GM12878 (cell line): ENCODE data around the gene ARRDC5. TPM values are rescaled to one million over a fixed set of nuclear protein-coding genes. Genes with fewer than 3 reads are reported as not detected.
A peak's percentile ranks its signal among the peaks of the same experiment; 100 is the strongest.

Experiments used
- ATAC-seq: fragments of 200-7000 bp; cut with Tn5 transposase; 3 replicates; pipeline ENCODE4 v1.9.1; 2020; ENCODE audit warnings: mild to moderate bottlenecking, moderate library complexity
- BruUV-seq: library from RNA; stranded (reverse); fragments of 400-500 nt; replicated peaks from 2 replicates; lab custom pipeline; 2021; lab: Mats Ljungman, UMichigan
- CTCF ChIA-PET: fragments of 300-600 bp; sonication (Branson Sonifier 250); formaldehyde crosslinking; extraction: SDS; loops from one replicate; lab custom pipeline; 2021; ENCODE audit warnings: inconsistent platforms; lab: Yijun Ruan, JAX
- POLR2A ChIA-PET: fragments of 350-600 bp; formaldehyde crosslinking; extraction: SDS; loops from one replicate; lab custom pipeline; 2021; ENCODE audit warnings: inconsistent platforms; lab: Charles Lee
- RAD21 ChIA-PET: fragments of 300-600 bp; sonication (Branson Sonifier 250); formaldehyde crosslinking; loops from one replicate; lab custom pipeline; 2023; ENCODE audit warnings: antibody characterized with exemption; ENCODE audit not compliant: unreplicated experiment; lab: Charles Lee
- SMC1A ChIA-PET: fragments of 300-600 bp; sonication (Branson Sonifier 250); formaldehyde crosslinking; loops from one replicate; lab custom pipeline; 2023; ENCODE audit not compliant: unreplicated experiment, uncharacterized antibody; lab: Charles Lee
- DNase-seq: peaks from one replicate; pipeline ENCODE4 v3.0.0-alpha.2; 2011; ENCODE audit warnings: low read depth, low spot score
- FAIRE-seq: peaks from 3 replicates; lab custom pipeline; 2011; peaks lifted over from hg19 to GRCh38; lab: Jason Lieb, UNC
- H2AFZ ChIP-seq: 2 replicates; pipeline ENCODE4 v1.6.0; 2011; ENCODE audit warnings: low read depth, low read length, control low read depth; ENCODE audit not compliant: control insufficient read depth
- H3K27ac ChIP-seq: 2 replicates; pipeline ENCODE4 v1.5.1; 2011; ENCODE audit warnings: control low read depth; ENCODE audit not compliant: control insufficient read depth, insufficient read depth
- H3K27me3 ChIP-seq, 2 experiments: replicated peaks in 1 of 2; 2 replicates each; pipeline versions ENCODE4 v1.6.0 to v1.6.1; 2011; ENCODE audit warnings: low read length in 1 of 2; ENCODE audit not compliant: control insufficient read depth in 2 of 2, insufficient read depth in 2 of 2
- H3K36me3 ChIP-seq, 2 experiments: 2 replicates each; pipeline ENCODE4 v1.5.1; 2011; ENCODE audit warnings: low read length in 1 of 2; ENCODE audit not compliant: control insufficient read depth in 2 of 2, insufficient read depth in 2 of 2
- H3K4me1 ChIP-seq: 2 replicates; pipeline ENCODE4 v1.6.1; 2011; ENCODE audit warnings: mild to moderate bottlenecking, low read length, moderate library complexity, mixed read lengths; ENCODE audit not compliant: control insufficient read depth, insufficient read depth
- H3K4me2 ChIP-seq: 2 replicates; pipeline ENCODE4 v1.6.0; 2011; ENCODE audit warnings: control low read depth; ENCODE audit not compliant: control insufficient read depth, insufficient read depth
- H3K4me3 ChIP-seq: fragments of 200-600 bp; sonication (generic); 2 replicates; pipeline ENCODE4 v1.5.1; 2016
- H3K79me2 ChIP-seq: 2 replicates; pipeline ENCODE4 v1.6.0; 2011; ENCODE audit warnings: low read length; ENCODE audit not compliant: control insufficient read depth, insufficient read depth
- H3K9ac ChIP-seq: 2 replicates; pipeline ENCODE4 v1.8.0; 2011; ENCODE audit warnings: low read length, control low read depth, mixed read lengths; ENCODE audit not compliant: control insufficient read depth, insufficient read depth
- H3K9me3 ChIP-seq: replicated peaks from 3 replicates; pipeline ENCODE4 v1.5.1; 2011; ENCODE audit warnings: mild to moderate bottlenecking, low read length; ENCODE audit not compliant: control insufficient read depth, insufficient read depth
- H4K20me1 ChIP-seq: 2 replicates; pipeline ENCODE4 v1.6.0; 2011; ENCODE audit not compliant: control insufficient read depth, insufficient read depth
- BCL11A ChIP-seq: IDR thresholded peaks from 2 replicates; pipeline ENCODE4 v1.6.1; 2011; ENCODE audit warnings: low read depth, low read length
- EP300 ChIP-seq, 2 experiments: fragments of 150-350 bp in 1 of 2; IDR thresholded peaks; 2 replicates each; pipeline ENCODE4 v1.6.1; 2011 to 2012; ENCODE audit warnings: low read depth in 2 of 2, low read length in 2 of 2, borderline replicate concordance in 1 of 2, improper control_type of control experiment in 1 of 2, inconsistent platforms in 1 of 2; ENCODE audit not compliant: control insufficient read depth in 1 of 2
- IKZF2 ChIP-seq, 2 experiments: fragments of 450-650 bp; IDR thresholded peaks; 2 replicates each; pipeline ENCODE4 v1.6.1; 2017; ENCODE audit warnings: mild to moderate bottlenecking in 2 of 2, moderate library complexity in 2 of 2
- RAD21 ChIP-seq: IDR thresholded peaks from 2 replicates; pipeline ENCODE4 v1.6.1; 2011; ENCODE audit warnings: mild to moderate bottlenecking, low read depth, low read length, moderate library complexity; ENCODE audit not compliant: insufficient read depth
- SMARCA5 ChIP-seq: fragments of 450-650 bp; IDR thresholded peaks from 2 replicates; pipeline ENCODE4 v1.6.1; 2017; ENCODE audit warnings: mild to moderate bottlenecking
- SPI1 ChIP-seq: IDR thresholded peaks from 2 replicates; pipeline ENCODE4 v1.6.1; 2011; ENCODE audit warnings: low read depth, mild to moderate bottlenecking, low read length, moderate library complexity, borderline replicate concordance; ENCODE audit not compliant: insufficient read depth
- WGBS: methylation state at CpG from one replicate; pipeline ENCODE4 v1.1.6; 2016; ENCODE audit warnings: low lambda C conversion rate; ENCODE audit not compliant: insufficient replicate concordance, insufficient coverage; ENCODE audit errors: missing lambda C conversion rate; 5-methylcytosine and 5-hydroxymethylcytosine counted together
- in situ Hi-C: fragments of 300-500 bp; cut with MboI; formaldehyde crosslinking; loops from 9 replicates; pipeline ENCODE4 v1.14.3; 2018; ENCODE audit warnings: mixed read lengths
- intact Hi-C: fragments of 100-400 bp; cut with micrococcal nuclease; formaldehyde crosslinking; loops from one replicate; pipeline ENCODE4 v1.14.2; 2022; ENCODE audit not compliant: unreplicated experiment
- polyA plus RNA-seq, 11 experiments: library from polyadenylated mRNA; depleted of rRNA in 4 of 11; unstranded in 6 of 11; stranded (reverse) in 5 of 11; fragments of >200 nt; fragmentation: Nextera tagmentation in 4 of 11; fragmentation: Illumina TruSeq in 1 of 11; extraction: Ambion mirVana in 4 of 11; extraction: Trizol in 1 of 11; gene quantifications; 1 replicate in 1 of 11; 2 replicates in 10 of 11; pipeline versions ENCODE4 v1.2.1 to v1.2.3, GENCODE V29; 2011 to 2016; ENCODE audit warnings: inconsistent platforms in 2 of 11, missing spikeins in 2 of 11, low read depth in 1 of 11
- total RNA-seq, 4 experiments: library from RNA; depleted of rRNA in 3 of 4; stranded (reverse); fragments of >200 nt in 3 of 4; fragmentation: Illumina TruSeq in 1 of 4; extraction: Trizol in 1 of 4; gene quantifications; 2 replicates each; pipeline versions ENCODE4 v1.2.1 to v1.2.3, GENCODE V29; 2013 to 2021

ARRDC5 gene
- total and polyA plus RNA-seq, 10 of the 15 experiments (the other 5 are each of a cell fraction or from before 2014, with no cell fraction given), result 0.03 to 0.38 (median 0.12) TPM; not detected in 2

- peak; percentile 59; the same call in 1 of the 2 replicates for TF ChIP-seq SPI1
- TF ChIP-seq BCL11A, result no peak
- no peak for TF ChIP-seq RAD21
- peak; percentile 60 for TF ChIP-seq SMARCA5
- peak in 1 of 2 experiments; percentile 38; a peak in 1 of 4 replicates for TF ChIP-seq IKZF2 (IDR thresholded peaks at IDR 0.05)
- TF ChIP-seq EP300 (IDR thresholded peaks at IDR 0.05; ENCODE audit: borderline replicate concordance in 1 of 2, control insufficient read depth in 1 of 2, low read depth in 2 of 2, low read length in 2 of 2), result no peak
- peak; percentile 23 for ATAC-seq
- RAD21 ChIA-PET, result interaction anchor here (0.7 to 8.5 kb wide), 4 partner anchors 43 to 131 kb away, joined by 3 to 79 read pairs (median 5); no protein-coding TSS in a partner anchor
- Histone ChIP-seq H3K9me3 (no peaks in the 10 kb centered on the region), H3K79me2 (peaks cover 15% of the 10 kb centered on the region), H3K4me2 (no peak overlapping the region), H3K36me3 (no peaks in the 10 kb centered on the region), H3K9ac (no peak overlapping the region), H3K27me3 (no peaks in the 10 kb centered on the region), H3K4me3 (no peak overlapping the region), H2AFZ (no peak overlapping the region), H3K27ac (no peak overlapping the region), H4K20me1 (no peaks in the 10 kb centered on the region), H3K4me1 (no peaks in the 10 kb centered on the region)
- POLR2A ChIA-PET, result interaction anchor here (0.7 to 1.8 kb wide), 2 partner anchors 42 to 47 kb away, joined by 3 to 13 read pairs; no protein-coding TSS in a partner anchor
- no TSS peak for BruUV-seq
- in situ Hi-C loops, result loop anchor here (5.0 kb wide), 2 partner anchors 42 to 162 kb away; no protein-coding TSS in a partner anchor
- CTCF ChIA-PET, result interaction anchor here (0.6 to 11.0 kb wide), 8 partner anchors 10 to 161 kb away, joined by 3 to 171 read pairs (median 10); no protein-coding TSS in a partner anchor
- WGBS, result 80% methylated on average over 10 of the region's 10 CpGs
- no peak for DNase-seq
- FAIRE-seq, result no peak
- intact Hi-C loops, result no loop called here
- SMC1A ChIA-PET, result interaction anchor here (1.1 to 5.6 kb wide), 4 partner anchors 39 to 60 kb away, joined by 3 to 49 read pairs (median 10); partner anchors contain the start of gene TICAM1
Observed at GRCh38 chr19:4870025-4870700, 32.5 kb downstream of the ARRDC5 start.
